ENCODE measurements around the gene DYNLT4. TPM values are rescaled to one million over a fixed set of nuclear protein-coding genes. Genes with fewer than 3 reads are reported as not detected.
A peak's percentile ranks its signal among the peaks of the same experiment; 100 is the strongest.
"Not testable (repeated sequence)": the region's sequence is repeated elsewhere in the genome, so short reads cannot be mapped to it uniquely, and the experiment has no call there.

DYNLT4 gene, protein sequence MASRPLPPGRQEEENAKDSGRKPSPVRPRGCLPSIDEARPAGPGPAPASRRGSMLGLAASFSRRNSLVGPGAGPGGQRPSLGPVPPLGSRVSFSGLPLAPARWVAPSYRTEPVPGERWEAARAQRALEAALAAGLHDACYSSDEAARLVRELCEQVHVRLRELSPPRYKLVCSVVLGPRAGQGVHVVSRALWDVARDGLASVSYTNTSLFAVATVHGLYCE
- total RNA-seq (2014; rRNA removed; shearing (Covaris generic)) = not detected in 2 replicates
- polyA plus RNA-seq (2015; cell fraction: cytosol; rRNA removed) = 0.51 and 1.1 TPM in 2 replicates
- 2.3 TPM in 1 of 2 replicates, not detected in the other for polyA plus RNA-seq (2015; cell fraction: nucleus; rRNA removed)

DNA sequence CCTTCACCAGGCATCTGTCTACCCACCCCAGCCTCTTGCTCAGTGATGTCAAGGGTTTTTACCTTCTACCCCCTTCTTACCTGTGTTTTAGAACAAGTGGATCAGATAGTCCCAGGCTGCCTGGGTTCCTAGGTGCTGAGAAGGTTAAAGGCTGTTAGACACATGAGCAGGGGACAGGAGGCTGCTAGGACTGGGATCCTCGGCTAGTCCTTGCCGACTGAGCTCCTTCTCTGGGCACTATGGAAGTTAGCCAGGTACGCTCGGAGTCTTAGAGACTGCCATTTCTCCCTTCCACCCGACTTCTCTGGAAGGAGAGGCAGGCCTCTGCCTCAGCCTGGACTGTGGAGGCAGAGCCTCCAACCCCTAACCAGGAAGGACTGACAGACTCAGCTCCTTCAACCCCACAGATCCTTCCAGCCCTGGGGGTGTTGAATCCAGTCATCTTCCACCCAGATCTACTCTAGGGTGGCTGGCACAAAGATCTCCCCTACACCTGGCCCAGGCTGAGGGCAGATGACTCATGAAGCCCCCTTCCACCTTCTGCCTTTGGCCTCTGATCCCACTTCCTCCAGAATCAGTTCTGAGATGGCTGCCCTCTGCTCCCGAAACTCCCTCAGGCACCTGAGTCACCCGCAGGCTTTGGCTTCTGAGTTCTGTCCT lies at the start of gene DYNLT4:
DYNLT4 (minus strand) TSS at position 648 of the 660 bp plus-strand sequence. CDS start 683 bp downstream, outside the sequence.
- no peak for DNase-seq (ENCODE audit: low read depth)

DNA sequence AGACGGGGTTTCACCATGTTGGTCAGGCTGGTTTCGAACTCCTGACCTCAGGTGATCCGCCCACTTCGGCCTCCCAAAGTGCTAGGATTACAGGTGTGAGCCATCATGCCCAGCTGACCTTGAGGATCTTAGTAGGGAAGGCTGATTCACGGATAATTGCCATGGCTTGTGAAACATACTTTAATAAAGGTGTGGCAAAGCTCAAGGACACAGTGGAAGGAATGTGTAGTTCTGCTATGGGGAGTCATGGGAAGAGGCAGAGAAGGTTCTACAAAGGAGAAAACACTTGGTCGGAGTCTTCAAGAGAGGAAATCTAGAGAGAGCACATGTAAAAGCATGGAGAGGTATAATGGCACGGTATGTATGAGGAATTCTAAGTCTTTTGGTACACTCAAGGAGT lies 48.6 kb upstream of the DYNLT4 start:
- DNase-seq (ENCODE audit: low read depth) = no peak

DNA sequence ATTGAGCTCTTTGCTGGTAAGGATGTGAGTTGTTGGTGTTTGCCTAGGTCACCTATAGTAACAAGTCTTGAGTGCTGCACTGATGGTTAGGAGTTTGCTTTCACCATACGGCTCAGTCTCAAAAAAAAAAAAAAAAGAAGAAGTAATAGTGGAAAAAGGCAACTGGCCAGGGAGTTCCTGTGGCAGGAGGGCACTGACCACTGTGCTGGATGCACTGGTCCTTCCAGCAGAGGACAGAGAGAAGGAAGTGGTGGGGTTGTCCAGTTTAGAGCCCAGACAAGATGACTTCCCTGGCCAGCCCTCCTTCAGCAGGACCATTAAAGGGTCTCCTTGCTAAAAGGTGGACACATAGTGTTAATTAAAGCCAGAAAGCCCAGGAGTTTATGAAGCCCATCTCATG lies 47.8 kb upstream of the DYNLT4 start:
- DNase-seq (ENCODE audit: low read depth) = no peak

DNA sequence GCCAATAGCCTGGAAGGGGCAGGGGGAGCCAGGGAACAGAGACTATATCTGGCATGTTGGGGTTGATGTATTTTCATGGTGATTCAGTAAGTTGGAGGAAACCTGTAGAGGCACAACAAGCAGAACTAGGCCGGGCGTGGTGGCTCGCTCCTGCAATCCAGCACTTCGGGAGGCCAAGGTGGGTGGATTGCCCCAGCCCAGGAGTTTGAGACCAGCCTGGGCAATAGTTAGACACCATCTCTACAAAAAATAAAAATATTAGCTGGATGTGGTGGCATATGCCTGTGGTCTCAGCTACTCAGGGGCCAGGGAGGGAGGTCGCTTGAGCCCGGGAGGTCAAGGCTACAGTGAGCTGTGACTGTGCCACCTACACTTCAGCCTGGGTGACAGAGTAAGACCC lies 46.0 kb upstream of the DYNLT4 start:
- DNase-seq (ENCODE audit: low read depth) = no peak

DNA sequence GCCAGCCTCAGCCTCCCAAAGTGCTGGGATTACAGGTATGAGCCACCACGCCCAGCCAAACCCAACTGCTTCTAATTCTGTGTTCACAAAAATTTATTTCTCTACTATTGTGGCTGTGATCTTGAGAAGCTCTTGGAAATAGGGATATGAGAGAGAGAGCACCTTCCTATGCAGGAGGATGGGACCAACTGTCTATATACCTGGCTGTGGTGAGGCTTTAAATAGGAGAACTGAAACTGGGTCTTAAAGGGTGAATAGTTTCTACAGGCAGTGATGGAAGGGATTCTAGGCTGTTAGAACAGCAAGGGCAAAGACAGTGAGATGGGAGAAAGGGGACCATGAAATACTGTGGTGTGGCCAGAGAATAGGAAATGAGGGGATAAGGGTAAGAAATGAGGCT lies 44.2 kb upstream of the DYNLT4 start:
- DNase-seq (ENCODE audit: low read depth) = no peak

DNA sequence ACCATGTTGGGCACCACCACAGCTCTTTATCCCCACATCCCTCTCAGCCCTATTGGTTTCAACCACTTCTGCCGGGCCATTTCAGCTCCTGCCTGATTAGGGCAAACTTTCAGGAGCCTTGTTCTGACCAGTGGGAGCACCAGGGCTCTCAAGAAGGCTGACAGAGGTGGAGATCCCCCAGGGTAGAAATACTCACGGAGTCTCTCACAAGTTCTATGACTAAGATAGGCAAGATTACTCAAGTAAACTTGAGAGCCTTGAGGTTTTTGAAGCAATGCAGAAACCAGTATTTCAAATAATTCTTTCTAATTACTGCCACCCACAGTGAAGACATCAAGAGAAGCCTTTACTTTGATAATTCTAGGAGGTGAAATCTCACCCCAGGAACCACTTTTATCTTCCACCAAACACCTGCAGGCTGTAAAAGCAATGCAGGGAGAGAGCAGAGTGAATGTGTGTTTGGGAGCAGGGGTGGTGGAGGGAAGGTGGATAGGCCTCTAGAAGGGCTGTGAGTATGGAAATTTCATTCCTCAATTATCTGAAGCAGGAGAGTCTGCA lies 42.5 kb upstream of the DYNLT4 start:
- DNase-seq (ENCODE audit: low read depth) = no peak

DNA sequence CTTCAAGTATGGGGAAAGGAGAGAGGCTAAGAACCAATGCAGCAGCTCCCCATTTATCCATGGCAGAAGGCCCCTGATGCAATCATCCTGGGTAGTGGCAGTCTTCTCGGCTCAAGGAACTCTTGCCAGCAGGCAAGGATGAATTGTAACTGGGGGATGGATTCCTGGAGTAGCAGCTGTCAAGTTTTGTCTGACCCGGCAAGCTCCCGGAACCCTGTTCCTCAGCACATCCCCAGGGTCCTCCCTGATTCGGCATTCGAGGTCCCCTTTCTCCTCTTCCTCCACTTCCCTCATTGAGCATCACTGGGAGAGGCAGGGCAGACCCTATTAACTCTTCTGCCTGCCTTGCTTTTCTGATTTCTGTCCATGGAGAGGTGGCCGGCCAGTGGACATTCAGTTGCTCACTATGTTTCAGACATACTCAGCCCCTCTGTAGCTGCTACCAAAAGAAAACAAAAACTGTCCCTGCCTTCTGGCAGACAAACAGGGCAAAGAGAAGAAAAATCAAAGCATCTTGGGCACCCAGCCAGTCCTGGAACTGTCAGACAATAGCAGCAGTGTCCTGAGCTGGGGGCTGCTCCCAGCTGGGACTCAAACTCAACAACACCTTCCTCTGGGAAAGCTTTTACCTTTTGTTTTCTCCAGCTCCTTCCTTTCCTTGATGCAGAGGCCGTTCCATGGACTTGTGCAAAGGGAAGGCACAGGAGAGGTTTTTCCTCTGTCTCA lies 41.5 kb upstream of the DYNLT4 start:
- peak; percentile 11 for DNase-seq (ENCODE audit: low read depth)

DNA sequence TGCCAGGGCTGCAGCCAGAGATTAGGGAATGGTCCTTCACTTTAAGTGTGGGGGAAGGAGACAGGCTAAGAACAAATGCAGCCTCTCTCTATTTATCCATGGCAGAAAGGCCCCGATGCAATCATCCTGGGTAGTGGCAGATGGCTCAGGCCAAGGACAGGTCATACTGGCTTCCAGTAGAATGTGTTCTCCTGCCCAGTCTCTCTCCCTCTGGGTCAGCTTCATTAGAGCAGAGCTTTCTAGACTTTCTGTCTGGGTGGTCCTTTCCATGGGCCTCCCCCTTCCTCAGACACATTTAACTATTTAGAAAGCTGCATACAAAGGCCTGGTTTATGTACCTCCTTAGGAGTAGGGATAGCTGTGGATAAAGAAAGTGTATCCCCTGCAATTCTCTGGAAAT lies 40.7 kb upstream of the DYNLT4 start:
- no peak for DNase-seq (ENCODE audit: low read depth)

DNA sequence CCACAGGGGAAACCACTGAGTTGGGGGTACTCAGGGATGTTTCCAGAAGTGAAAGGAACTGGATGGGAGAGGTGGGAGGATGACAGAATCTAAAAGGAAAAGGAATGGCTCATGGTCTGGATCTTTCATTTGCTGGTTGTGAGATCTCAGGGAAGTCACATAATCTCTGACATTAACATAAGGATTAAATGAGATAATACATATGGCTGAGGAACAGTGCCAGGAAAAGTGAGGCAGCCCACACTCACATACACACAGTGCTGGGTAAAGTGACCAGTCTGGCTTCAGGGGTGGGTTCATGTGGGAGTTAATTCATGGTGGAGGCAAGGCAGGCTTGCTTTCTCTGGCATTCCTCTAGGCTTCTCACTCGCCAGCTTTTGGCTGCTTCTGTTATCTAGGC lies 39.8 kb upstream of the DYNLT4 start:
- DNase-seq (ENCODE audit: low read depth) = no peak

DNA sequence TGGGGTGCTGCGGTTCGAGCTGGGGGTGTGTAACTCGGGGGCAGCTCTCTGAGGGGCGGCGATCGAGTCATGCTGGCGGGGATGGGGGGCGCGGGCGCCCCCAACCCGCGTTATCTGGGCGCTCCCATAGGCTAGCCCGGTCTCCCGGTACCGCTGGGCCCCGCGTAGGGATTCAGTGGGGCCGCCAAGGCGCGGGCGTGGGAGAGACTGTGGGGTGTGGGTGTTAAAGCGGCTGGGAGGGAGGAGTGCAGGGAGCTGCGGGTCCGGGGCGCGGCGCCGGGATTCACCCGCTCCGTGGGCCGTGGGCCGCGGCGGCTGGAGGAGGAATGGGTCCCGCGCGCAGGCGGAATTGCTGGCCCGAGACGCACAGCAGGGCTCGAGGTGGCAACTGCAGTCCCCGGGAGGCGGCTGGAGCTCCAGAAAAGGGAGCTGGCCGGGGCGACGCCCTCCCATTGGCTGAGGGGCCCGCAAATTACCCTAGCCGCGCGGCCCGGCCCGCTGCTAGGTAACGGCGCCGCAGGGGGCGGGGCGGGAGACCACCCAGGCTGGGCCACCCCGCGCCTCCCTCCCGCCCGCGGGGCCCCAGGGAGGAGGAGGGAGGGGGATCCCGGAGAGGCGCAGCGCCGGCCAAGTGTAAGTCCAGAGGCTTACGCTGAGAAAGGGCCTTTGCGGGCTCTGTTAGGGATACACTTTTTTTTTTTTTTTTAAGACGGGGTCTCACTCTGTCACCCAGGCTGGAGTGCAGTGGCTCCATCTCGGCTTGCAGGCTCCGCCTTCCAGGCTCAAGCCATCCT lies 35.9 kb upstream of the DYNLT4 start, which contains the start of gene PTCH2:
PTCH2 (minus strand) TSS at position 392 of the 794 bp plus-strand sequence; CDS start at position 71, 321 bp downstream.
- no peak for DNase-seq (ENCODE audit: low read depth)

DNA sequence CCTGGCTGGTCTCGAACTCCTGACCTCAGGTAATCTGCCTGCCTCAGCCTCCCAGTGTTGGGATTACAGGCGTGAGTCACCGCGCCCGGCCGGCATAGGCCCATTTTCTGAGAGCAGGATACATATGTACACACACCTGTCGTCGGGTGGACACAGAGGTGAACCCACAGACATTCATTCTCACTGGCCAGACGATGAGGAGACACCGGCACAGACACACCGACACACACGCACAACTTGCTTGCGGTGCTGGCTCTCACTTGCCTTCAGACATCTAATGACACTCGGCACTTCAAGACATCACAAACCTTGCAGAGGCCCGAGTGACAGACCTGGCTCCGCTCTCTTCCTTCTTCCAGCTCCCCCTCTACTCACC lies 35.3 kb upstream of the DYNLT4 start:
- no peak for DNase-seq (ENCODE audit: low read depth)

DNA sequence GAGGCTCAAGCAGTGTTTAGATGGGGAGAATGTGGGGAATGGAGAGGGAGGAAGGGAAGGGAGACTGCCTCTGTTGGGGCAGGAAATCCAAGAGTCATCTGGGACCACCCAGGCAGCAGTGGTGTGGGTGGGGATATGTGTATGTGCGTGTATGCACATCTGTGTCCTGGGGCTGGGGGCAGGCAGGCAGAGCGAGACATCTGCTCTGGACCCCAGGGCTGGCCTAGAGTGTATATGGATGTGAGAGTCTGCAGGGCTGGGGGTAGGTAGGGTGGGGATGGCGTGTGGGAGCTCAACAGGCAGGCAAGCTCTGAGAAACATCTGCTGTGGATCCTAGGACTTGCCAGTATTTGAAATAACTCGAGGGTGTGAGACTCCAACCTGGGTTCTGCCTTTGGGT lies 32.4 kb upstream of the DYNLT4 start:
- no peak for DNase-seq (ENCODE audit: low read depth)

DNA sequence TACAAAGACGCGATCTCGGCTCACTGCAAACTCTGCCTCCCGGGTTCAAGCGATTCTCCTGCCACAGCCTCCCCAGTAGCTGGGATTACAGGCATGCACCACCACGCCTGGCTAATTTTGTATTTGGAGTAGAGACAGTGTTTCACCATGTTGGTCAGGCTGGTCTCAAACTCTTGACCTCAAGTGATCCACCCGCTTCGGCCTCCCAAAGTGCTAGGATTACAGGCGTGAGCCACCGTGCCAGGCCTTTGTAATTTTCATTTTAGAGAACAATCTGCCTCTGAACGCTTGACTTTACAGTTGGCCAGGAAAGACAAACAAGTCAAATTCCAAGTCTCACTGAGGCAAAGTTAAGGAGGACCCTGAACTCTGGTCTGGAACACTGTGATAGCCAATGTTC lies 31.1 kb upstream of the DYNLT4 start:
- not testable (repeated sequence) for DNase-seq (ENCODE audit: low read depth)

DNA sequence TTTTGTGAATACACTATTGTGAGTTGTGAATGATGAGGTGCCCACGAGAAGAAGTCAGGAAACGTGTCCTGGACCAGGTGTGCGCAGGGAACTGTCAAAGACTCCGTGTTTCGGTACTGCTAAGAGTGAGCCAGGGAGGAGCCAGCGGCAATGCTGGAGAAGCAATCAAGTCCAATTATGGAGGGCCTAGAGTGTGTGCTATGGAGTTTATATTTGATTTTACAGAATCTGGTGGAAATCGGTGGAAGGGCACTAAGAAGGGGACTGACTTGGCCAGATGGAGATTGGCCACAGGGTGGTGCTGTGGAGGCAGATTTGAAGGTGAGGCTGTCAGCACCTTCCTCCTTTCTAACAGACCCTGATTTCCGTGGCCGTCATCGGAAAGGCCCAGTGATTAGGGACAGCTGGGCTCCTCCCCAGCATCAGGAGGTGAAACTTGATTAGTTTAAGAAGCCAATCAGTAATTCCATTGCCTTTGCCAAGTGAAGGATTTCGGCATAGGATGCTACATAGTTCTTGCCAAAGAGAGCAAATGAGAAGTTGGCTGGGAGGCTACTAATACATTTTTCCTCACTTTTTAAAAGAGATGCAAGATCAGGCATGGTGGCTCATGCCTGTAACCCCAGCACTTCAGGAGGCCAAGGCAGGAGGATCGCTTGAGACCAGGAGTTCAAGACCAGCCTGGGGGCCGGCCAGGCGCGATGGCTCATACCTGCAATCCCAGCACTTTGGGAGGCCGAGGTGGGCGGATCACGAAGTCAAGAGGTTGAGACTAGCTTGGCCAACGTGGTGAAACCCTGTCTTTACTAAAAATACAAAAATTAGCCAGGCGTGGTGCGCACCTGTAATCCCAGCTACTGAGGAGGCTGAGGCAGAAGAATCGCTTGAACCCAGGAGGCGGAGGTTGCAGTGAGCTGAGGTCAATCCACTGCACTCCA lies 28.9 kb upstream of the DYNLT4 start:
- peak; percentile 69 for DNase-seq (ENCODE audit: low read depth)

DNA sequence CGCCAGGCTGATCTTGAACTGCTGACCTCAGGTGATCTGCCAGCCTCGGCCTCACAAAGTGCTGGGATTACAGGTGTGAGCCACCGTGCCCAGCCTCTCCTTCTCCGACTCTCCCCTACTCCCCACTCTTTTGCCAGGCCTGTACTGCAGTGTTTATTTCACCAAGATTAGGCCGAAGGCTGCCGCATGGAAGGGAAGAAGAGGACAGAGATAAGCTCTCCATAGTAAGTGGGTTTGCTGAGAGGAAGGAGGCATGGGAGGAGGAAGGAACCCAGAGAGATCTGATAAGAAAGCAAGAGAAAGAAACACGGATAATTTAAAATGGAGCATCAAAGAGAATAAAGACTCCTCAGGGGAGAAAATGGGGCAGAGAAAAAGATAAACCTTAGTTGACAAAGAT lies 27.2 kb upstream of the DYNLT4 start:
- DNase-seq (ENCODE audit: low read depth) = no peak

DNA sequence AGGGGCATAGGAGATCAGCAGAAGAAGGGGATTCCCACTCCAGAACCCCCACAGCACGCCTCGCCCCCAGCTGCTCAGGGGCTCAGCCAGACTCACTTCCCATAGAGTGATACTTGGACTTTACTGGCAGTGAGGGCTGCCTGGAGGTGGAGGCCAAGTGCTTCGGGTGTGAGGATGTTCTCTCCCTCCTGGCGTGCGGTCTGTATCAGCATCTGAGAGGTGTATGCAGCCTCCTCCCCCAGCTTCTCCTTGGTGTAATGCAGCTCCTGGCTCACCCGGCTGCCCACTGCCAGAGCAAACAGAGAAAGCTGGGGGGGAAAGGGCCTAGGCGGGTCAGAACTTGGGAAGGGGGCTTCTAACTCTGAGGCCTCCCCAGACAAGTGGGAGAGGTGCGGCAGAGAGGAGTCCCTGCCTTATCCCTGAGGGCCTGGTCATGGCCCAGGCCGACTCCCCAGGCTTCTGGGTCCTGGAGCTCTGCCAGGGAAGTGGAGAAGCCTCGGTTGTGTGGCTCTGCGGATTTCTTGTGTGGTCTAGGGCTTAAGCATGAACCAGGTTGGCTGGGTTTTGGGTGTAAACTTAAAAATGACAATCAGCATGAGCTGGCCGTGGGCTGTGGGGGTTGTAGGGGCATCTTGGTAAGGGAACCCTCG lies 25.0 kb upstream of the DYNLT4 start:
- no peak for DNase-seq (ENCODE audit: low read depth)

DNA sequence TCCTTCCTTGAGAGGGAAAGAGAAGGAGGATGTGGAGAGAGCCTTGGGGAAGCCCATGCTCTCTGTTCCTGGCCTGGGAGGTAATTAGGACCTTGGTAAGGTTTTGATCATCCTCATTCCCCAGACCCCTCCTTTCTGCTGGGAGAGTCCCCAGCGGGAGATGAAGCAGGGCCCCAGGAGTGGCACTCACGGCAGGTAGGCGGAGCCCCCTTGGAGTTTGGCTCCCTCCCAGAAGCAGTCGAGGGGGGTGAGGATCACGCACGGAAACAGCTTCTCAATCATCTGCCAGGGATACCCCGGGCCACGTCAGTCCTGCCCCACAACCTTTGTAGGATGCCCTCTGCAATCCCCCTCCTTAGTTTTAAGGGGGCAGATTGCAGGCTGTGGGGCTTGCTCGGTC lies 24.4 kb upstream of the DYNLT4 start:
- DNase-seq (ENCODE audit: low read depth) = no peak

DNA sequence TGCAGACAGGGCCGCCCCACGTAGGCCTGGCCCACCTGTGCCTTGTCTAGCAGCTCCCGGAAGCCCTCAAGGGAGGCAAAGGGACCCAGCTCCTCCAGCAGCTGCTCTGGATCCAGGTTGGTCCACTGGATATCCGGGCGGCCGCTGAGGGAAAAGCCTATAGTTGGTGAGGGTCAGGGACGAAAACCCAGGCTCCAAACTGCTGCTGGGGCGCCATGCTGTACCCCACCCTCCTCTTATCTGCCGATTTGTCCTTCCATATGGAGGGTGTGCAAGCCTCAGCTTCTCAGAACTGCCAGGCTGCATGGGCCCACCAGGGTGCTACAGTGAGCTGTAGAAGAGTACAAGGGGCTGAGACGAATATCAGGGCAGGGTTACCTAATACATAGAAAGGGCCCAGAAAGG lies 23.8 kb upstream of the DYNLT4 start:
- no peak for DNase-seq (ENCODE audit: low read depth)
